ENCODE measurements around the gene ZEB2. TPM values are rescaled to one million over a fixed set of nuclear protein-coding genes. Genes with fewer than 3 reads are reported as not detected.
A peak's percentile ranks its signal among the peaks of the same experiment; 100 is the strongest.

ZEB2 gene
- polyA plus RNA-seq, 3 donors from 2014 or later: 56.5 to 115 (median 62.3) TPM

- Mint-ChIP-seq H3K4me1 (peaks cover 61 to 88% of the 10 kb centered on the region in 2 donors), H3K36me3 (peaks cover 20 to 61% (median 23%) of the 10 kb centered on the region in 3 donors), H3K27ac (peak overlapping the region in 5 of 6 donors; percentile 86 to 98 (median 93)), H3K4me3 (peak overlapping the region; percentile 56 to 84 (median 66)), H3K27me3 (ENCODE audit: low read depth in 3 of 3) (peaks cover 0 to 21% (median 10%) of the 10 kb centered on the region in 3 donors), H3K9me3 (no peaks in the 10 kb centered on the region)
- no peak for DNase-seq
Measured at GRCh38 chr2:144495227-144496091, 24.5 kb downstream of the ZEB2 start.

GRCh38 chr2:144493027-144493809 lies 26.7 kb downstream of the ZEB2 start:
- no peak for DNase-seq
- H3K9me3 Mint-ChIP-seq: no peaks in the 10 kb centered on the region
- peak overlapping the region; percentile 4 to 81 (median 43) for H3K4me3 Mint-ChIP-seq
- peaks cover 2 to 22% (median 15%) of the 10 kb centered on the region in 3 donors for H3K27me3 Mint-ChIP-seq (ENCODE audit: low read depth in 3 of 3)
- peaks cover 40 to 94% of the 10 kb centered on the region in 2 donors for H3K4me1 Mint-ChIP-seq
- peak overlapping the region in 5 of 6 donors; percentile 86 to 97 (median 86) for H3K27ac Mint-ChIP-seq
- peaks cover 17 to 55% (median 28%) of the 10 kb centered on the region in 3 donors for H3K36me3 Mint-ChIP-seq

DNA sequence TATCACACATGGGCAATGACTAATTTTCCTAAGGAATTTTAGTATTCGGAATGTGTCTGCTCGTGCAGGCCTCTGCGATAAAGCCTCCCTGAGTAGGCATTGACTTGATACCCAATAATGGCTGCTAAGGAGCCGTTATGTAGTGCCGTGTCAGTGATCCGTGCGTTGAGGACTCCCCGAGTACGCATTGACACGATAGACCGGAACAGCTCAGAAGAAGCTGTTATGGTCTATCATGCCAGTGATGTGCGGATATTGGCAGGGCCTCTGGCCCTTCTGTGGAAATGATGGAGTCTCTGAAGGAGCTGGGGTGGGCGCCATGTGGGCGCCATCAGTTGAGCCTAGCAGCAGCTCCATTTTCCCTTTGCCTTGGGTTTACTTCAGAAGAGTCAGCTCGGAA lies 29.1 kb downstream of the ZEB2 start:
- Mint-ChIP-seq H3K4me3 (peak overlapping the region; percentile 39 to 81 (median 56)), H3K9me3 (no peaks in the 10 kb centered on the region), H3K27ac (peak overlapping the region in 5 of 6 donors; percentile 86 to 97 (median 86)), H3K27me3 (ENCODE audit: low read depth in 3 of 3) (peaks cover 2 to 18% (median 15%) of the 10 kb centered on the region in 3 donors), H3K4me1 (peaks cover 18 to 94% of the 10 kb centered on the region in 2 donors), H3K36me3 (peaks cover 13 to 42% (median 26%) of the 10 kb centered on the region in 3 donors)
- no peak for DNase-seq

- DNase-seq: peak in 2 of 3 donors; percentile 47 to 60
- Mint-ChIP-seq H3K27me3 (ENCODE audit: low read depth in 3 of 3) (peaks cover 2 to 15% (median 15%) of the 10 kb centered on the region in 3 donors), H3K9me3 (no peaks in the 10 kb centered on the region), H3K27ac (peak overlapping the region in 5 of 6 donors; percentile 86 to 97 (median 86)), H3K4me1 (peaks cover 10 to 92% of the 10 kb centered on the region in 2 donors), H3K36me3 (peaks cover 11 to 40% (median 24%) of the 10 kb centered on the region in 3 donors), H3K4me3 (peak overlapping the region; percentile 41 to 81 (median 52))
Measured at GRCh38 chr2:144490017-144490416, 29.9 kb downstream of the ZEB2 start.

DNA sequence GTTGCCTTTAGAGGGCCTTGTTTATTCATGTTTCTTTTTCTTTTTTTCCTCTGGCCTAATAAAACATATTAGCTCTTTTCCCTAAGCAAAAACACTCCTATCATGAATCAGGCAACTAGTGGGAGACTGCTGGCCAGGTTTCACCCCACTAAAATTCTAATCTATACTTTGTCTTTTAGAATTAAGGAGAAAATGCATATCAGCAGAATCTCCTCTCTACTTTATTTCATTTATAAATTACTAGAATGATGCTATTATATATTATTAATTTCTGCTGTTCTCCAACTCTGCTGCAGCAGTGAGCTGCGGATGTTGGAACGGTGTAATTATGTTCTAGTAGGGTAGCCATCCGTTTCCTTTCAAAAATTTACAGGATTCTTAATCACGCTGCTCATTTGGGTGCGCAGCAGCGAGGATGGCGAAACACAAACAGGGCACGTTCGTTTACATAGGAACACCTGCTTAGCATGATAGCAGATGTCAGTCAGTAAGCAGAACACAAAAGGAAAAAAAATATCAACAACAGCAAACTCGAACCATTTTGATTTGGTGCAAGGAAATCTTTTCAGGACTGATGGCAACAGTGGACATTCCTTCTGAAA lies 30.5 kb downstream of the ZEB2 start:
- H3K4me3 Mint-ChIP-seq: peak overlapping the region; percentile 41 to 81 (median 52)
- H3K9me3 Mint-ChIP-seq: no peaks in the 10 kb centered on the region
- peaks cover 4 to 92% of the 10 kb centered on the region in 2 donors for H3K4me1 Mint-ChIP-seq
- H3K27ac Mint-ChIP-seq: peak overlapping the region in 5 of 6 donors; percentile 86 to 97 (median 86)
- peaks cover 11 to 38% (median 24%) of the 10 kb centered on the region in 3 donors for H3K36me3 Mint-ChIP-seq
- DNase-seq: no peak
- peaks cover 2 to 15% (median 13%) of the 10 kb centered on the region in 3 donors for H3K27me3 Mint-ChIP-seq (ENCODE audit: low read depth in 3 of 3)

DNA sequence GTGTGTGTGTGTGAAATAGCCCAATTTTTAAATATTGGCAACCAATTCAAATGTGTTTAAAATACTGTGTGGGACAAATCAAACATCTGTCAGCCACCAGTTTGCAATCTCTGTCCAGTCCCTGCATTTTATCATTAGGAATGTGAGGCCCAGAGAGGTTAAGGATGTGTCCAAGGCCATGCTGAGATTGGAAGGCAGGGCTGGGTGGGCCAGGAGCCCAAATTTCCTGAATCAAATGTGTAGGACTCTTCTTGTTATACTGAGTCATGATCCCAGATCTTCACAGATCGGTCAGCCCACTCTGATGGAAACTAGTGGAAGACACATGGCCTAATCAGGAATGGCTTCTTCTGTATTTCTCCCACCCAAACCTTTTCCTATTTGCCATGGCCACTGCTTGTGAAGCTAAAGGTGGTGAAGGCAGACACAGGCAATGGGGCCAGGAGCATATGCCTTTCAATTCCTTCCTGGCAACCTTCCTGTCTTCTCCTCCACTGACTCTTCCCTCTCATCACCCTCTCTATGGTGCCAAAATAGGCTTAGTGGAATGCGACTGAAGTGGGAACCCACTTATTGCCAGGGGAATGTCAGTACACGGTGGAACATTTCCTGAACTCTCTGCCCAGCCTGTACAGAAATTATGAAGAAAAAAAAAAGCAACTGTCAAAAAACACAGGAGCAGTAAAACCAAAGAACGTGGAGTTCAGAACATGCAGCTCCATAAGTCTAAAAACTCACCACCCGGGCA lies 35.5 kb downstream of the ZEB2 start:
- H3K36me3 Mint-ChIP-seq: peaks cover 6 to 23% (median 10%) of the 10 kb centered on the region in 3 donors
- peak overlapping the region in 4 of 6 donors; percentile 85 to 92 (median 90) for H3K27ac Mint-ChIP-seq
- H3K27me3 Mint-ChIP-seq (ENCODE audit: low read depth in 3 of 3): peaks cover 8 to 13% (median 12%) of the 10 kb centered on the region in 3 donors
- peak overlapping the region in 1 of 5 donors; percentile 25 for H3K4me3 Mint-ChIP-seq
- no peaks in the 10 kb centered on the region for H3K9me3 Mint-ChIP-seq
- no peak for DNase-seq
- peaks cover 0 to 92% of the 10 kb centered on the region in 2 donors for H3K4me1 Mint-ChIP-seq

DNA sequence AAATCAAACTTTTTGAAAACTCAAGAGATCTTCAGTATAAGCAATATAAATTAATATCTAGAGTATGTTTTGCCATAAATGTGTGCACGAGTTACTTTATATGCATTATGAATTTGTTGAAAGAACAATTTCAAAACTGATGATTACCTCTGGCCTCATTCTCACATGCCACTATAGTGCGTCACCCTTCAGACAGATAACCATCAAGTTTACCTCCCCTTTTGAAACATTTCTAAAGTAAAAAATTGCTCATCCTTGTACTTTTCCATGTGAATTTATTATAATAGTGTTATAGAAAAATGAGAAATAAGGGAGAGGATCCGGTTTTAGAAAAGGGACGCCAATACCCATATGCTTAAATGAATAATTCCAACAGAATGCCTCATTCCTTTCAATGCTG lies 38.3 kb downstream of the ZEB2 start:
- Mint-ChIP-seq H3K27ac (peak overlapping the region in 4 of 6 donors; percentile 85 to 92 (median 90)), H3K4me3 (peak overlapping the region; percentile 7 to 67 (median 20)), H3K4me1 (peaks cover 0 to 89% of the 10 kb centered on the region in 2 donors), H3K9me3 (no peaks in the 10 kb centered on the region), H3K36me3 (peaks cover 14 to 27% (median 14%) of the 10 kb centered on the region in 3 donors), H3K27me3 (ENCODE audit: low read depth in 3 of 3) (peaks cover 6 to 14% (median 13%) of the 10 kb centered on the region in 3 donors)
- DNase-seq: no peak

DNA sequence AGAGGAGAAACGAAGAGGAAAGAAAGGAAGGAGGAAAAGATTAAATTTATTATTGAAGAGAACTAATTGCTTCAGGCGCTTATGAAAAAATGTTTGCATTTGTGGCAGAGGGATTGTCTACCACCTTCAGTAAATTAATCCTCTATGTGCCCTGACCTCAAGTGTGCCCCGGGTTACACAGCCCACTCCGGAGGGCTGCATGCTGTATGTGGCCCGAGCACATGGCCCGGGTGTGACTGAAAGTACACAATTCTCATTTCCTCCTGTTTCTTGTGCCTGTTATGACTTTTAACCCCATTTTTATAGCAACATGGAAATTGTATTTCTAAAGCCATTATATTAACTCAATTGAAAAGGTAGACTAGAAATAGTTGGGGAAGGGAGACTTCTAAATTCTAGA lies 38.8 kb downstream of the ZEB2 start:
- Mint-ChIP-seq H3K4me3 (peak overlapping the region in 4 of 5 donors; percentile 4 to 67 (median 44)), H3K27ac (peak overlapping the region in 4 of 6 donors; percentile 90 to 96 (median 92)), H3K36me3 (peaks cover 14 to 27% (median 17%) of the 10 kb centered on the region in 3 donors), H3K4me1 (peaks cover 0 to 87% of the 10 kb centered on the region in 2 donors), H3K27me3 (ENCODE audit: low read depth in 3 of 3) (peaks cover 6 to 15% (median 14%) of the 10 kb centered on the region in 3 donors), H3K9me3 (no peaks in the 10 kb centered on the region)
- DNase-seq: no peak

DNA sequence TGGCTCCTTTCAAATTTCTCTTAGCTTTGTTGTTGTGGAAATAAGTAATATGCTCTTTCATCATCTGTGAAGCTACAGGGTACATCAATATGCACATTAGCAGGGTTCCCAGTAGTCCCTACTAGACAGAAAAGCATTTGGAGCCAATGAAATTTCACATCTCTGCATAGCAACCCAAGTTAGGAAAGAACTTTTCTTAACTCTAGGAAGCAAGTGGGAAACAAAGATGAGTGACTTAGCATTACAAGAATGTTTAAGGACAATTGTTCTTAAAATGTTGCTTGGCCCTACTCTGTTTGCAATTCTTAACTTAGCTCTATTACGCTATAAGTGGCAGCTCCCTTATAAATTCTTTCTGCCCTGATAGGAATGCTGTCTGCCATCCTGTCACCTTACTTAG lies 39.6 kb downstream of the ZEB2 start:
- Mint-ChIP-seq H3K9me3 (no peaks in the 10 kb centered on the region), H3K27me3 (ENCODE audit: low read depth in 3 of 3) (peaks cover 6 to 17% (median 11%) of the 10 kb centered on the region in 3 donors), H3K4me1 (peaks cover 0 to 79% of the 10 kb centered on the region in 2 donors), H3K27ac (peak overlapping the region in 4 of 6 donors; percentile 90 to 96 (median 92)), H3K4me3 (peak overlapping the region in 4 of 5 donors; percentile 5 to 67 (median 62)), H3K36me3 (peaks cover 14 to 25% (median 17%) of the 10 kb centered on the region in 3 donors)
- no peak for DNase-seq

- Mint-ChIP-seq H3K36me3 (peaks cover 14 to 22% (median 17%) of the 10 kb centered on the region in 3 donors), H3K4me1 (peaks cover 0 to 75% of the 10 kb centered on the region in 2 donors), H3K4me3 (peak overlapping the region in 4 of 5 donors; percentile 5 to 67 (median 38)), H3K27me3 (ENCODE audit: low read depth in 3 of 3) (peaks cover 6 to 17% (median 11%) of the 10 kb centered on the region in 3 donors), H3K27ac (peak overlapping the region in 4 of 6 donors; percentile 90 to 96 (median 92)), H3K9me3 (no peaks in the 10 kb centered on the region)
- no peak for DNase-seq
Measured at GRCh38 chr2:144479659-144480058, 40.3 kb downstream of the ZEB2 start.

- H3K9me3 Mint-ChIP-seq: no peaks in the 10 kb centered on the region
- H3K27me3 Mint-ChIP-seq (ENCODE audit: low read depth in 3 of 3): peaks cover 6 to 17% (median 11%) of the 10 kb centered on the region in 3 donors
- H3K4me3 Mint-ChIP-seq: peak overlapping the region in 4 of 5 donors; percentile 16 to 83 (median 56)
- peak overlapping the region in 3 of 6 donors; percentile 83 to 96 (median 92) for H3K27ac Mint-ChIP-seq
- peaks cover 0 to 70% of the 10 kb centered on the region in 2 donors for H3K4me1 Mint-ChIP-seq
- no peak for DNase-seq
- peaks cover 14 to 22% (median 17%) of the 10 kb centered on the region in 3 donors for H3K36me3 Mint-ChIP-seq
Measured at GRCh38 chr2:144479138-144479537, 40.8 kb downstream of the ZEB2 start.

- DNase-seq: no peak
- Mint-ChIP-seq H3K9me3 (no peaks in the 10 kb centered on the region), H3K4me1 (peaks cover 0 to 58% of the 10 kb centered on the region in 2 donors), H3K4me3 (peak overlapping the region; percentile 42 to 83 (median 71)), H3K36me3 (peaks cover 14 to 17% (median 15%) of the 10 kb centered on the region in 3 donors), H3K27ac (peak overlapping the region in 3 of 6 donors; percentile 92 to 96 (median 93)), H3K27me3 (ENCODE audit: low read depth in 3 of 3) (peaks cover 6 to 17% (median 11%) of the 10 kb centered on the region in 3 donors)
Measured at GRCh38 chr2:144477957-144478311, 42.0 kb downstream of the ZEB2 start.

All from immature natural killer cell (primary cell).